HEK293T (cell line): ENCODE measurements around the gene CROCC.

Experiments
- CTBP1 ChIP-seq: fragments of 450-650 bp; IDR thresholded peaks from 2 replicates; pipeline ENCODE4 v1.6.1; 2016; ENCODE audit warnings: borderline replicate concordance
- ELF4 ChIP-seq: fragments of 450-650 bp; IDR thresholded peaks from 2 replicates; pipeline ENCODE4 v1.6.1; 2017; ENCODE audit warnings: antibody characterized with exemption
- FOXK2 ChIP-seq: fragments of 450-650 bp; IDR thresholded peaks from 2 replicates; pipeline ENCODE4 v1.6.1; 2016; ENCODE audit warnings: mild to moderate bottlenecking
- FOXM1 ChIP-seq: fragments of 450-650 bp; IDR thresholded peaks from 2 replicates; pipeline ENCODE4 v1.6.1; 2017; ENCODE audit warnings: mild to moderate bottlenecking, borderline replicate concordance
- HDGF ChIP-seq: fragments of 450-650 bp; IDR thresholded peaks from 2 replicates; pipeline ENCODE4 v1.6.1; 2017; ENCODE audit warnings: antibody characterized with exemption, borderline replicate concordance
- L3MBTL2 ChIP-seq: fragments of 450-650 bp; conservative IDR thresholded peaks from 2 replicates; pipeline ENCODE4 v1.6.1; 2016; ENCODE audit warnings: mild to moderate bottlenecking
- LEF1 ChIP-seq: fragments of 450-650 bp; IDR thresholded peaks from 2 replicates; pipeline ENCODE4 v1.6.1; 2017; ENCODE audit warnings: mild to moderate bottlenecking, borderline replicate concordance
- NFRKB ChIP-seq: fragments of 450-650 bp; IDR thresholded peaks from 2 replicates; pipeline ENCODE4 v1.6.1; 2016; ENCODE audit warnings: mild to moderate bottlenecking, moderate library complexity
- PKNOX1 ChIP-seq: fragments of 450-650 bp; IDR thresholded peaks from 2 replicates; pipeline ENCODE4 v1.6.1; 2016
- SP1 ChIP-seq: fragments of 450-650 bp; IDR thresholded peaks from 2 replicates; pipeline ENCODE4 v1.6.1; 2017
- SUZ12 ChIP-seq: fragments of 450-650 bp; IDR thresholded peaks from 2 replicates; pipeline ENCODE4 v1.6.1; 2016; ENCODE audit warnings: mild to moderate bottlenecking
- TARDBP ChIP-seq: fragments of 450-650 bp; IDR thresholded peaks from 2 replicates; pipeline ENCODE4 v1.6.1; 2016
- ZNF384 ChIP-seq: fragments of 450-650 bp; IDR thresholded peaks from 2 replicates; pipeline ENCODE4 v1.6.1; 2016

GRCh38 chr1:16905110-16905867, 16.4 kb upstream of the CROCC start:
- TF ChIP-seq SP1 (no peak), ELF4 (peak; percentile 80), LEF1 (no peak), ZNF384 (no peak), L3MBTL2 (peak; percentile 61; the same call in 1 of the 2 replicates), PKNOX1 (peak; percentile 70), FOXM1 (no peak), HDGF (no peak), NFRKB (peak; percentile 53), SUZ12 (no peak), FOXK2 (peak; percentile 36), CTBP1 (no peak; the same call in 1 of the 2 replicates), TARDBP (no peak)
